ENCODE data around the gene DHRS7B.
"Not testable (repeated sequence)": the region's sequence is repeated elsewhere in the genome, so short reads cannot be mapped to it uniquely, and the experiment has no call there.

The DHRS7B gene

DNA sequence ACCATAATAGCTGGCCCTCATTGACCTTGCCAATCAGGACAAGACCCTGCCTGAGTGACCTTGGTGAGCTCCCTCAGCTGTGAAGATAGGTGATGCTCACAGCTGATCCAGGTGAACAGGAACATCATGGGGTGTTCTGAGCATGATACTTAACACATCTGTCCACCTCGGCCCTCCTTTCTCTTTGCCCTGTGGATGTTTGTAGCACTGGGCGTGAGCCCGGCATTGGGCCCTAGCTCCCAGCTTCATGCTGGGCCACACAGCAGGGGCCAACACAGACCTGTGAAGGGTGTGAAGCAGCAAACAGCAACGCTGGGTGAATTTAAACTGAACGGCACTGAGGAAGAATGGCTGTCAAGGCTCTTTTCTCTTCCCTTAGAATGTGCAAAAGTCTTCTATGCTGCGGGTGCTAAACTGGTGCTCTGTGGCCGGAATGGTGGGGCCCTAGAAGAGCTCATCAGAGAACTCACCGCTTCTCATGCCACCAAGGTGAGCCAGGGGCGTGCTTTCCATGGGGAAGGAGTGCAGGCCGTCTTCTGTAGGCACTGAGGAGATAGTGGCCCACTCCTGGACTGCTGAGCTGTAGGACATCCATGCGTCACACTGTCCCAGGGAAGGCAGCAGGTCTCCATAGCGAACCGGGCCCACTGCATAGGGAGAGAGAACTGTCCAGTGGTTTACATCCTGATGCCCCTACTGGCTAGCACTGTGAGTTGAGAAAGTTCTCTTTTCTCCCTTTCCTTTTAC is 51.3 kb downstream of the DHRS7B start:
- DNase-seq: no peak

DNA sequence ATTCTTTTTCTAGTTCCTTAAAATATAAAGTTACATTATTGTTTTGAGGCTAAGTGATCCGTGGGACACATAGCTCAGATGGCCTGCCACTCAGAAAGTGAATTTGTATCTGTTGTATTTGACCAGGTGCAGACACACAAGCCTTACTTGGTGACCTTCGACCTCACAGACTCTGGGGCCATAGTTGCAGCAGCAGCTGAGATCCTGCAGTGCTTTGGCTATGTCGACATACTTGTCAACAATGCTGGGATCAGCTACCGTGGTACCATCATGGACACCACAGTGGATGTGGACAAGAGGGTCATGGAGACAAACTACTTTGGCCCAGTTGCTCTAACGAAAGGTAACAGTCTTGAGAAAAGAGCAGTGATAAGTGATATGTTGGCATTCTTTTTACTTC is 56.7 kb downstream of the DHRS7B start:
- no peak for DNase-seq

DNA sequence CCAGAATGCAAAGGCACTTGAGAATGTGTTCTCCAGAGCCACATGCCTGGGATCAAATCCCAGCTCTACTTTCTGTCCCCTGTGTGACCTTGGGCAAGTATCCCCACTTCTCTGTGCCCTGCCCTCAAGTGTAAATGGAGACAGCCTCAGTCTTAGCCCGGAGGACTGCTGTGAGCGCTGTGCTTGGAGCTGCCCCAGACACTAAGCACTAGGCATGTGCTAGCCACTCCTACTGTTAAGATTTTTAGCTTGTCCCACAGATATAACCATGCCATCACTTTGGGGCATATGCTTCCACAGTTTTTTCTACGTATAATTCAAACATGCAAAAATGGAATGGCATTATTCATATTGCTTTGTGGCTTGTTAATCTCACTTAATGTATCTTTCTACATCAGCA is 57.8 kb downstream of the DHRS7B start:
- no peak for DNase-seq

DNA sequence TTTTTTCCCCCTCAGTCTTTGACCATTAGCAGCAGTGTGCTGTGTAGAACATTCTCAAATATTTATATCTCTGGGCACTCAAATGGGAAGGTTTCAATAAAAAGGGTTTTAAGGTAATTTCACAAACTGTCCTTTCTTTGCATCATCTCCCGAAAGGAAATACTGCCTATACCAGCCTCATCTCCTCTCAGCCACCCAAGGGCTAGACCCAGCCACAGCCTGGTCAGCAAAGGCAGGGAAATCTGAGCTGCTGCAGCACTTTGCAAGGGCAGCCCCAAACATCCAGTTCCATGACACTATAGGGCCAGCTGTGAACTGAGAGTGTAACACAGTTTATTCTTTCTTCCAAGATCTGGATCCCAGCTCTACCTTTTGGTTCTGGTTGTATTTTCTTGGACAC is 58.3 kb downstream of the DHRS7B start:
- DNase-seq: no peak

- DNase-seq: no peak
These were observed 59.8 kb downstream of the DHRS7B start for GRCh38 chr17:21186399-21187187.

DNA sequence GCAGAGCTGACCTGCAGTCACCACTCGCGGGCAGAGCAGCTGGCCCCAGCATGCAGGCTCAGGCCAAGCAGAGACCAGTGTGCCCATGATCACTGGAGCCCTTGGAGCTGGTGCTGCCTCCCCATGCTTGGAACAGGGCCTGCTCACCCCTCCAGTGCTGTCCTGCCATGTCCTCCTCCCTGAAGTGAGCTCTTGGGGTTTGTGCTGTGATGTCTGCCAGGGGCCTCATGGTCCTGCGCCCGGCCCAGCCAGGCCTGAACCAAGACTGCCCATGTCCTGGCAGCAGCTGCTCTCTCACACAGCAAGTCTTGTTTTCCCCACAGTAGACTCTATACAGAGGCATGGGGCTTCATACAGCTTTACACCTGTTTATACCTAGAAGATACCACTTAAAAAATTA is 62.6 kb downstream of the DHRS7B start:
- no peak for DNase-seq

DNA sequence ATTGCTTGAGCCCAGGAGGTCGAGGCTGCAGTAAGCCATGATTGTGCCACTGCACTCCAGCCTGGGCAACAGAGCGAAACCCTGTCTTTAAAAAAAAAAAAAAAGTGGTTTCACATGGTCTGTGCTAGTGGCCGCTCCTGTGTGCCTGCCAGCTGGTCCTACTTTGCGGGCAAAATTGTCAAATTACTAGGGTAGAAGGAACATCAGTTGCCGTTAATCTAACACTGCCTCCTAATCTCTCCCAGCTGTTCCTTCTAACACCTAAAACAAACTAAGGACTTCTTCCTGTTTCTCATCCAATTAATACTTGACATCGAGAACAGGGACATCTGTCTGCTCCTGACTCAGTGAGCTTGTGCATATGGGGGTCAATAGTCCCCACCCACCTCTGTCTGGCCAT is 63.3 kb downstream of the DHRS7B start:
- no peak for DNase-seq

DNA sequence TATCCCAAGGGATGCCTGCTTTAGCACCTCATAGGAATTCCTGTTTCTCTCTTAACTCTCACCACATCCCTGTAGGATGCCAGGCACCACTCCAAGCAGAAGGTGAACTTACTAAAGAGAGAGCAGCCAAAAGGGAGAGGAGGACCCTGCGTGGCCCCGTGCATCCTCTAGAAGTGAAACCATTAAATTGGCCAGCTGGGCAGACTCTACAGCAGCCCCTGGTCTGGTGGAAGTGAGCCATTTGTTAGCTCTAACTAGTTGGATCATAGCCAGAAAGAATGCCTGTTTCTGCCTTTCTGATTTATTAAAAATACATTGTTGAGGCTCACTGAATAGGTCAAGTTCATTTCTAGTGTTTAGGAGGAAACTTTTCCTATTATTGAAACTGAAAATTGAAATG is 64.9 kb downstream of the DHRS7B start:
- DNase-seq: no peak

DNA sequence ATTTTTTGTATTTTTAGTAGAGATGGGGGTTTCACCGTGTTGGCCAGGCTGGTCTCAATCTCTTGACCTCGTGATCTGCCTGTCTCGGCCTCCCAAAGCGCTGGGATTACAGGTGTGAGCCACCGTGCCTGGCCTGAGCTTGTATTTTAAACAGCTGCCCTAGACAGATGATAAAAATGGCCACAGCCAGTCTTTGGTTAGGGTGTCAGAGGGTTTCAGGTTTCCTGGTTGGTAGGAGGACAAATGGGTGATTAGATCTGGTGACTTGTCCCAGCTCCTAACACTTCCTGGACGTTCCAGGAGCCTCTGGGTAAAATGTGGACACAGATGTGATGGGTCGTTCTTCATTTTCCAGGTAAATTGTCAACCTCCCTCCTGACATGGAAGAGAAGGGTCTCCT is 65.7 kb downstream of the DHRS7B start:
- not testable (repeated sequence) for DNase-seq

GRCh38 chr17:21193031-21193430 is 66.3 kb downstream of the DHRS7B start:
- no peak for DNase-seq

DNA sequence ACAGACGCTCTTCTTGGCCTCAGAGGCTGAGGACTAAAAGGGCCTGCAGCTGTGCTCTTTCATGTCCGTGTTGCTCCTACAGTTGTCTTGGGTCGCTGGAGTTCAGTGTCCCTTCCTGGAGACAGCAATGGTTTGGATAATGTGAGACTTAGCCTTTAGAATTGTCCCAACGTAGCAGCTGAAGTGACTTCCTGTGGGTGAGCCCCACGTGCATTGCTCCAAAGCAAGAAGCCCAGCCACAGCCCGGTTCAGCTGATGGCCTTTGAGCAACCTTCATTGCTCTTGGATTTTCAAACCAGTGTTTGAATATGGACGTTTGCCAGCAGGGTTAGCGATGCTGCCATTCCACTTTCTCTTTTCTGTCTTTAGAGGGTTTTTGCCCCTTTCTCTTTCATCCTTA is 67.5 kb downstream of the DHRS7B start:
- no peak for DNase-seq

DNA sequence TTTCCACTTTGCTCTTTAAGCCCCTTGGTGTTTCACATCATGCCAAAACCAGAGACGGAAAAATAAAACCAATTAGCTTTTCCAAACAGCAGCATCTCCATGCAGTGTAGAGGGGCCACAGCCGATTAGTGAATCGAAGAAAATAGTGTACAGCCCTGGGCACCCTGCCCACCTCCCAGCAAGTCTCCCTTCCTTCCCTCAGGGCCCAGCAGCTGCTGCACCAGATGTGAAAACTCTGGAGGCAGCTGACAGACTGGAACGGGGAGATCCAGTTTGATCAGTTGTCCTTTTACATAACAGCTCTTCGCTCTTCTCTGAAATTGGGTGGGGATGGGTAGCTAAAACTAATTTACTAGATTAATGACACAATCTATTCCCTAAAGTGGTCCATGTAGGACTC is 67.9 kb downstream of the DHRS7B start:
- no peak for DNase-seq

GRCh38 chr17:21196126-21196525 is 69.4 kb downstream of the DHRS7B start:
- no peak for DNase-seq

- no peak for DNase-seq
These were observed 71.6 kb downstream of the DHRS7B start for GRCh38 chr17:21198411-21198810.

DNA sequence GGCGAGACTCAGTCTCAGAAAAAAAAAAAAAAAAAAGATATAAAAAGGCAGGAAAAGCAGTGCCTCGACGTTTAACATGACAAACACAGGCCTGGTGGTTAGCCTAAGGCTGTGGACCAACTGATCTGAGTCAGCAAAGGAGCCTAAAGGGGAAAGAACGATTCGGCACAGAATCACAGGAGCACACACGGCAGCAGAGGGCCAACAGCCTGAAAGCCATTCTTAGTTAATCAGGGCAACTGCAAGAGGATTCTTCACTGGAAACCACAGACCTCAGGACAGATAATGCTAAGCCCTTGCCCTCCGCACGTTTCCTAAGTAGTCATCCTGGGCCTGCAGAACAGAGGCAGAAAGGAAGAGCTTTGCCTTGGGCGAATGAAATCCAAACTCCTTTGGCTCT is 72.5 kb downstream of the DHRS7B start:
- no peak for DNase-seq

DNA sequence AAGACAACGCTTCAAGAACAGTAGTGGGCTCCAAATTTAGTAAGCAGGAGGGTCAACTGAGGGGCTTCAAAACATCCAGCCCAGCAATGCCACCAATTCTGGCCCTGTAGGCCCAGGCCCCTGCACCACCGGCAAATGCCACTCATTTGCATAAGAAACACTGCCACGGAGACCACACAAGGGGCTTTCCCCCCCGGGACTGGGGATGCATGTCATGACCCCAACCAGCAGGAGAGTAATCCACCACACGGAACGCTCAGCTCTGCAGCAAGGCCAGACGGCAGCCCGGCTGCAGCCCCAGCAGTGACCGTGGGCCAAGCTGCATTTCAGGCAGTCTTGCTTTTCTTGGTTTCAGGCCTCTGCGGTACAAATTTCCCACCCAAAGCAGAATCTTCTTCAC is 73.1 kb downstream of the DHRS7B start:
- DNase-seq: no peak

- DNase-seq: no peak
These were observed 74.0 kb downstream of the DHRS7B start for GRCh38 chr17:21200590-21201297.

DNA sequence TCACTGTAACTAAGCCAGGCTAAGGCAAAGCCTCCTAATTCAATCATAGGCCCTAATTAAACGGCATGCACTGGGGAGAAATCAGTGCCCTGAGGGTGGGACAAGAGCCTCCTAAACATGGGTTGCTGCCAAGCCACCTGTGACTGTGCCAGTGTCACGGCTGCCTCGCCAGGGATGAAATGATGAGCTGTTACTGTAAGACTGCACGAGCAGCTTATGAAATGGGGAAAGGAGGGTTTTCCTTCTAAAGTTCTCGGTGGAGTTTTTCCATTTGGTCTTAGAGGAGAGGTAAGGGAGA is 74.5 kb downstream of the DHRS7B start:
- no peak for DNase-seq

DNA sequence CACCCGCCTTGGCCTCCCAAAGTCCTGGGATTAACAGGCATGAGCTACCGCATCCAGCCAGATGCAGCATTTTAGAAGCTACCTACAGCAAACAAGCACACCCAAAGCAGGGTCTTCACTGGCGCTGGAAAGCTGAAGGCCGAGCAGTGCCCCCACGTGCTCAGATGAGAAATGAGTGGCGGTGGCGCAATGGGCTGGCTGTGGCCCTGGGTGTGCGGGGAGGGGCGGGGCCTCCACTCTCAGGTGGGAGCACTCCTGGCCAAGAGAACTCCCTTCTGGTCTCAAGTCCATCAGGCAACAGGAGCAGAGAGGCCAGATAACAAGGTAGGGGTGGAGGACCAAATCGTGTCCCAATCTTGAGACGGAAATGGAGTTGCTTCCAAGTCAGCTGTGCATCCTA is 75.1 kb downstream of the DHRS7B start:
- no peak for DNase-seq

GRCh38 chr17:21202512-21202911 is 75.7 kb downstream of the DHRS7B start:
- no peak for DNase-seq

DNA sequence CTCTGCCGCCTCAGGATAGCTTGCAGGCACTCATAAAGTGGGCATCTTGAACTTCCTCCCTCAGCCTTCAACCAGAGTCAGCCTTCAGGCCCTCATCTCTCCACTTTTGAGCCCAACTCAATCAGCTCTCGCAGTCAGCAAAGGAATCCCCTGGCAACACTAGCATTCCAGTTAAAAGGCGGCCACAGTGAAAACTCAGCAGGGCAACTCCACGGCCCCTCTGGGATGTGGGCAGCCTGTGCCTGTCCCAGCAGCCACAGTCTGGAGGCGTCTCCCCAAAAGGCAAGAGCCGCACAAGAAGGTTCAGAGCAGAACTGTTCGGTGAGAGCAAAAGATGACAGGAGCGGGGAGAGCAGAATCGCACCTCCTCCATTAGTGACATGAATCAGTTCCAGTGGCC is 78.2 kb downstream of the DHRS7B start:
- DNase-seq: no peak

DNA sequence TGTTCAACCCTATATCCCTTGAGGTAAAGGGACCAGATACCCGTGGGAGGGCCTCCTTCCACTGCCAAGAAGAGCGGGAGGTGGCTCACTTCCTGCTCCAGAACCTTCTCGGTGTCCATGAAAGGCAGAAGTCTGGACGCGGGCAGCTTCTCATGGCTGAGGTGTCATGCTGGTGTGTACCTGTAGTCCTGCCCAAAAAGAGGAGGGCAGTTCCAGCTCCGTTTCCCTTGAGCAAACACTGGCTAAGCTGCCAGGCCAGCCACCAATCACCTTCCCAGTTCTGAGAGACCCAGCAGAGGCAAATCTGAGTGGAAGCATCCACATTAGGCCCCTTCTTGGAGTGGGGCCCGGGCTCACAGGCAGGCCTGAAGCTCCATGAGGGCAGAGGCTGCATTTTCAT is 81.6 kb downstream of the DHRS7B start:
- no peak for DNase-seq

GRCh38 chr17:21209511-21210175 is 82.9 kb downstream of the DHRS7B start:
- no peak for DNase-seq

All from activated naive CD4-positive, alpha-beta T cell (primary cell).